Measurements from ENCODE around the gene HOXC4.

The HOXC4 gene

GRCh38 chr12:54010053-54010971 lies 43.3 kb upstream of the HOXC4 start:
- Histone ChIP-seq H3K27me3 (ENCODE audit: control insufficient read depth, insufficient read depth, low read length) (peaks cover 100% of the 10 kb centered on the region), H3K9ac (ENCODE audit: low read depth, low read length) (no peak overlapping the region), H3K36me3 (ENCODE audit: control insufficient read depth, insufficient read depth, low read length) (no peaks in the 10 kb centered on the region), H3K27ac (ENCODE audit: low read depth, low read length) (no peak overlapping the region), H3K4me1 (ENCODE audit: control insufficient read depth, insufficient read depth, low read length) (peaks cover 17% of the 10 kb centered on the region), H3K4me3 (ENCODE audit: low read depth, low read length) (no peak overlapping the region), H3K9me3 (ENCODE audit: control insufficient read depth, insufficient read depth, low read length) (no peaks in the 10 kb centered on the region)

GRCh38 chr12:54010972-54011664 lies 42.5 kb upstream of the HOXC4 start:
- Histone ChIP-seq H3K27ac (ENCODE audit: low read depth, low read length) (no peak overlapping the region), H3K4me1 (ENCODE audit: control insufficient read depth, insufficient read depth, low read length) (peaks cover 17% of the 10 kb centered on the region)

GRCh38 chr12:54011665-54012532 lies 41.7 kb upstream of the HOXC4 start:
- Histone ChIP-seq H3K36me3 (ENCODE audit: control insufficient read depth, insufficient read depth, low read length) (no peaks in the 10 kb centered on the region), H3K4me1 (ENCODE audit: control insufficient read depth, insufficient read depth, low read length) (peaks cover 17% of the 10 kb centered on the region), H3K27me3 (ENCODE audit: control insufficient read depth, insufficient read depth, low read length) (peaks cover 100% of the 10 kb centered on the region), H3K9me3 (ENCODE audit: control insufficient read depth, insufficient read depth, low read length) (no peaks in the 10 kb centered on the region), H3K9ac (ENCODE audit: low read depth, low read length) (no peak overlapping the region), H3K4me3 (ENCODE audit: low read depth, low read length) (no peak overlapping the region), H3K27ac (ENCODE audit: low read depth, low read length) (no peak overlapping the region)

More at GRCh38 chr12:54010972-54011664, 42.5 kb upstream of the HOXC4 start:
- H3K9me3 ChIP-seq (ENCODE audit: control insufficient read depth, insufficient read depth, low read length): no peaks in the 10 kb centered on the region
- peaks cover 100% of the 10 kb centered on the region for H3K27me3 ChIP-seq (ENCODE audit: control insufficient read depth, insufficient read depth, low read length)
- no peak overlapping the region for H3K4me3 ChIP-seq (ENCODE audit: low read depth, low read length)
- no peaks in the 10 kb centered on the region for H3K36me3 ChIP-seq (ENCODE audit: control insufficient read depth, insufficient read depth, low read length)
- no peak overlapping the region for H3K9ac ChIP-seq (ENCODE audit: low read depth, low read length)

GRCh38 chr12:54012631-54013409 lies 40.8 kb upstream of the HOXC4 start:
- Histone ChIP-seq H3K27me3 (ENCODE audit: control insufficient read depth, insufficient read depth, low read length) (peaks cover 100% of the 10 kb centered on the region), H3K4me3 (ENCODE audit: low read depth, low read length) (no peak overlapping the region), H3K36me3 (ENCODE audit: control insufficient read depth, insufficient read depth, low read length) (no peaks in the 10 kb centered on the region), H3K27ac (ENCODE audit: low read depth, low read length) (no peak overlapping the region), H3K9me3 (ENCODE audit: control insufficient read depth, insufficient read depth, low read length) (no peaks in the 10 kb centered on the region), H3K4me1 (ENCODE audit: control insufficient read depth, insufficient read depth, low read length) (peaks cover 23% of the 10 kb centered on the region), H3K9ac (ENCODE audit: low read depth, low read length) (no peak overlapping the region)

- Histone ChIP-seq H3K9ac (ENCODE audit: low read depth, low read length) (no peak overlapping the region), H3K4me1 (ENCODE audit: control insufficient read depth, insufficient read depth, low read length) (peaks cover 32% of the 10 kb centered on the region), H3K27me3 (ENCODE audit: control insufficient read depth, insufficient read depth, low read length) (peaks cover 100% of the 10 kb centered on the region), H3K4me3 (ENCODE audit: low read depth, low read length) (no peak overlapping the region), H3K36me3 (ENCODE audit: control insufficient read depth, insufficient read depth, low read length) (no peaks in the 10 kb centered on the region), H3K27ac (ENCODE audit: low read depth, low read length) (no peak overlapping the region), H3K9me3 (ENCODE audit: control insufficient read depth, insufficient read depth, low read length) (no peaks in the 10 kb centered on the region)
Observed at GRCh38 chr12:54014377-54015017, 39.1 kb upstream of the HOXC4 start.

- Histone ChIP-seq H3K36me3 (ENCODE audit: control insufficient read depth, insufficient read depth, low read length) (no peaks in the 10 kb centered on the region), H3K4me1 (ENCODE audit: control insufficient read depth, insufficient read depth, low read length) (peaks cover 32% of the 10 kb centered on the region), H3K9me3 (ENCODE audit: control insufficient read depth, insufficient read depth, low read length) (no peaks in the 10 kb centered on the region), H3K27ac (ENCODE audit: low read depth, low read length) (no peak overlapping the region), H3K9ac (ENCODE audit: low read depth, low read length) (no peak overlapping the region), H3K4me3 (ENCODE audit: low read depth, low read length) (no peak overlapping the region), H3K27me3 (ENCODE audit: control insufficient read depth, insufficient read depth, low read length) (peaks cover 100% of the 10 kb centered on the region)
Observed at GRCh38 chr12:54015018-54015931, 38.4 kb upstream of the HOXC4 start.

GRCh38 chr12:54016051-54016450 lies 37.6 kb upstream of the HOXC4 start:
- no peaks in the 10 kb centered on the region for H3K9me3 ChIP-seq (ENCODE audit: control insufficient read depth, insufficient read depth, low read length)
- H3K4me3 ChIP-seq (ENCODE audit: low read depth, low read length): no peak overlapping the region
- no peak overlapping the region for H3K9ac ChIP-seq (ENCODE audit: low read depth, low read length)
- H3K4me1 ChIP-seq (ENCODE audit: control insufficient read depth, insufficient read depth, low read length): peaks cover 27% of the 10 kb centered on the region
- no peak overlapping the region for H3K27ac ChIP-seq (ENCODE audit: low read depth, low read length)
- peaks cover 100% of the 10 kb centered on the region for H3K27me3 ChIP-seq (ENCODE audit: control insufficient read depth, insufficient read depth, low read length)
- no peaks in the 10 kb centered on the region for H3K36me3 ChIP-seq (ENCODE audit: control insufficient read depth, insufficient read depth, low read length)

- H3K4me1 ChIP-seq (ENCODE audit: control insufficient read depth, insufficient read depth, low read length): peaks cover 24% of the 10 kb centered on the region
- no peak overlapping the region for H3K9ac ChIP-seq (ENCODE audit: low read depth, low read length)
- no peaks in the 10 kb centered on the region for H3K36me3 ChIP-seq (ENCODE audit: control insufficient read depth, insufficient read depth, low read length)
- peaks cover 100% of the 10 kb centered on the region for H3K27me3 ChIP-seq (ENCODE audit: control insufficient read depth, insufficient read depth, low read length)
- H3K27ac ChIP-seq (ENCODE audit: low read depth, low read length): no peak overlapping the region
- no peak overlapping the region for H3K4me3 ChIP-seq (ENCODE audit: low read depth, low read length)
- no peaks in the 10 kb centered on the region for H3K9me3 ChIP-seq (ENCODE audit: control insufficient read depth, insufficient read depth, low read length)
Observed at GRCh38 chr12:54016478-54016964, 37.1 kb upstream of the HOXC4 start.

GRCh38 chr12:54017027-54017788 lies 36.4 kb upstream of the HOXC4 start:
- no peaks in the 10 kb centered on the region for H3K9me3 ChIP-seq (ENCODE audit: control insufficient read depth, insufficient read depth, low read length)
- no peaks in the 10 kb centered on the region for H3K36me3 ChIP-seq (ENCODE audit: control insufficient read depth, insufficient read depth, low read length)
- no peak overlapping the region for H3K9ac ChIP-seq (ENCODE audit: low read depth, low read length)
- peak overlapping the region; percentile 34 for H3K4me3 ChIP-seq (ENCODE audit: low read depth, low read length)
- peaks cover 27% of the 10 kb centered on the region; the same call in 1 of the 2 replicates for H3K4me1 ChIP-seq (ENCODE audit: control insufficient read depth, insufficient read depth, low read length)
- no peak overlapping the region for H3K27ac ChIP-seq (ENCODE audit: low read depth, low read length)
- H3K27me3 ChIP-seq (ENCODE audit: control insufficient read depth, insufficient read depth, low read length): peaks cover 100% of the 10 kb centered on the region
